Smooth muscle cell (in vitro differentiated cells): ENCODE results near the gene DPYSL4. TPM values are rescaled to one million over a fixed set of nuclear protein-coding genes. Genes with fewer than 3 reads are reported as not detected.

Experiments used
- DNase-seq: peaks from one replicate; lab custom pipeline; 2025; ENCODE audit not compliant: unreplicated experiment; lab: John Stamatoyannopoulos, UW
- H2AFZ ChIP-seq: fragments of 200-600 bp; sonication (generic); 2 replicates; pipeline ENCODE4 v1.6.0; 2016; ENCODE audit warnings: antibody characterized with exemption, low read depth, mild to moderate bottlenecking
- H3F3A ChIP-seq: fragments of 200-600 bp; sonication (generic); 2 replicates; pipeline ENCODE4 v1.6.0; 2017; ENCODE audit warnings: antibody characterized with exemption, low read depth
- H3K27ac ChIP-seq: fragments of 200-600 bp; sonication (generic); 2 replicates; pipeline ENCODE4 v1.5.1; 2016; ENCODE audit warnings: low read depth, mild to moderate bottlenecking
- H3K27me3 ChIP-seq: fragments of 200-600 bp; sonication (generic); 2 replicates; pipeline ENCODE4 v1.6.1; 2016; ENCODE audit warnings: low read depth, mild to moderate bottlenecking
- H3K36me3 ChIP-seq: fragments of 200-600 bp; sonication (generic); 2 replicates; pipeline ENCODE4 v1.5.1; 2016; ENCODE audit warnings: low read depth
- H3K4me1 ChIP-seq: fragments of 200-600 bp; sonication (generic); 2 replicates; pipeline ENCODE4 v1.5.1; 2016; ENCODE audit warnings: low read depth
- H3K4me2 ChIP-seq: fragments of 200-600 bp; sonication (generic); 2 replicates; pipeline ENCODE4 v1.6.0; 2016; ENCODE audit warnings: mild to moderate bottlenecking
- H3K4me3 ChIP-seq: fragments of 200-600 bp; sonication (generic); 2 replicates; pipeline ENCODE4 v1.5.1; 2016; ENCODE audit warnings: mild to moderate bottlenecking
- H3K79me2 ChIP-seq: fragments of 200-600 bp; sonication (generic); 2 replicates; pipeline ENCODE4 v1.6.0; 2016; ENCODE audit warnings: low read depth, mild to moderate bottlenecking
- H3K9ac ChIP-seq: fragments of 200-600 bp; sonication (generic); 2 replicates; pipeline ENCODE4 v1.6.0; 2016; ENCODE audit warnings: low read depth
- H3K9me3 ChIP-seq: fragments of 200-600 bp; sonication (generic); replicated peaks from 2 replicates; pipeline ENCODE4 v1.5.1; 2016; ENCODE audit warnings: low read depth
- H4K20me1 ChIP-seq: fragments of 200-600 bp; sonication (generic); 2 replicates; pipeline ENCODE4 v1.6.0; 2016; ENCODE audit warnings: low read depth
- WGBS: methylation state at CpG from one replicate; pipeline ENCODE4 v1.1.7; 2016; ENCODE audit warnings: low lambda C conversion rate; 5-methylcytosine and 5-hydroxymethylcytosine counted together
- polyA plus RNA-seq: library from polyadenylated mRNA; unstranded; fragments of >200 nt; fragmentation: Nextera tagmentation; extraction: Ambion mirVana; gene quantifications from 2 replicates; pipeline ENCODE4 v1.2.1, GENCODE V29; 2016
- total RNA-seq: library from RNA; depleted of rRNA; stranded (reverse); fragments of >200 nt; gene quantifications from 2 replicates; pipeline ENCODE4 v1.2.3, GENCODE V29; 2014
- TF ChIP-seq, protein P1 (sequence below): fragments of 200-600 bp; sonication (generic); IDR thresholded peaks from 2 replicates; pipeline ENCODE4 v1.5.1; 2017; ENCODE audit warnings: borderline replicate concordance, mild to moderate bottlenecking, antibody characterized with exemption; ENCODE audit not compliant: insufficient read depth, poor library complexity, severe bottlenecking

Gene DPYSL4
- total and polyA plus RNA-seq, 2 experiments from 2014 or later, result 6.0 to 7.4 TPM

DNA sequence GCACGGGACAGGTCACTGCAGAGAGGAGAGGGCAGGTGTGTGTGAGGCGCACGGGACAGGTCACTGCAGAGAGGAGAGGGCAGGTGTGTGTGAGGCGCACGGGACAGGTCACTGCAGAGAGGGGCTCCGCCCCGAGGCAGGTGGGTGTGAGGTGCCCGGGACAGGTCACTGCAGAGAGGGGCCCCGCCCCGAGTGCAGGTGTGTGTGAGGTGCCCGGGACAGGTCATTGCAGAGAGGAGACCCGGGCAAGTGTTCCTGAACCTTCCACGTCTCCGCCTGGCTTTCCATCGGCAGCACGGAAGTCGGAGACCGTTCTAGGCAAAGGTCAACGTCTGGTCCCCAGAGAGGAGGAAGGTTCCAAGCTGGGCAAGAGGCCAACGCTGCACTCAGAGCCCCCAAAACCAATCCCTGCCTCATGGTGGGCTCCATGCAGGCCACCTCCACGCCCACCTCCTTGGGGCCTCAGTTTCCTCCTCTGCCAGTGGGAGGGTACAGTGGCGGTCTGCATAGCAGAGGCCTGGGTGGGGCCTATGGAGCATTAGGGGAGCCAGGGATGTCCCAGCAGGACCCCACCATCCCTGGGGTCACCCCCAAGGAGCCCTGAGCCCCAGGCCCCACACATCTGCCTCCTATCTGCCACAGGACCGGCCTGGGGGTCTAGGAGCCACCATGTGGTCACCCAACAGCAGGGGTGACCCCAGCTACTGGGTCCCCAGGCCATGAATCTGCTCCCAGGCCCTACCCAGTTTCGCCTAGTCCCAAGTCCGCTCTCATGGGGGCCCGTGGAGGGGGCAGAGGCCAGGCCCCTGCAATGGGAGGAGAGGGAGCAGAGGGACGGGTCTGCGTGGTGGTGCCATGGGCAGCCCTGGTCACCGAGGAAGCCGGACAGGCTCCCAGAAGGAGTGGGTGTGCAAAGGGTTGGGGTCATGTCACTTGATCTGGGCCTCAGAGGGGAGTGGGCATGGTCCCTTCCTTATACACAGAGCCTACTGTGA lies 64.0 kb downstream of the DPYSL4 start:
- H3K27ac ChIP-seq, result no peak overlapping the region
- H3K27me3 ChIP-seq, result no peaks in the 10 kb centered on the region
- H3K9me3 ChIP-seq, result no peaks in the 10 kb centered on the region
- no peaks in the 10 kb centered on the region for H4K20me1 ChIP-seq
- no peaks in the 10 kb centered on the region for H3F3A ChIP-seq
- H3K4me3 ChIP-seq, result no peak overlapping the region
- H3K9ac ChIP-seq, result no peak overlapping the region
- H3K79me2 ChIP-seq, result no peaks in the 10 kb centered on the region
- no peaks in the 10 kb centered on the region for H3K36me3 ChIP-seq
- H2AFZ ChIP-seq, result no peak overlapping the region
- DNase-seq, result no peak
- H3K4me2 ChIP-seq, result no peak overlapping the region
- 97% methylated on average over 26 of the region's 30 CpGs for WGBS
- H3K4me1 ChIP-seq, result peaks cover 5% of the 10 kb centered on the region
- TF ChIP-seq, protein P1, sequence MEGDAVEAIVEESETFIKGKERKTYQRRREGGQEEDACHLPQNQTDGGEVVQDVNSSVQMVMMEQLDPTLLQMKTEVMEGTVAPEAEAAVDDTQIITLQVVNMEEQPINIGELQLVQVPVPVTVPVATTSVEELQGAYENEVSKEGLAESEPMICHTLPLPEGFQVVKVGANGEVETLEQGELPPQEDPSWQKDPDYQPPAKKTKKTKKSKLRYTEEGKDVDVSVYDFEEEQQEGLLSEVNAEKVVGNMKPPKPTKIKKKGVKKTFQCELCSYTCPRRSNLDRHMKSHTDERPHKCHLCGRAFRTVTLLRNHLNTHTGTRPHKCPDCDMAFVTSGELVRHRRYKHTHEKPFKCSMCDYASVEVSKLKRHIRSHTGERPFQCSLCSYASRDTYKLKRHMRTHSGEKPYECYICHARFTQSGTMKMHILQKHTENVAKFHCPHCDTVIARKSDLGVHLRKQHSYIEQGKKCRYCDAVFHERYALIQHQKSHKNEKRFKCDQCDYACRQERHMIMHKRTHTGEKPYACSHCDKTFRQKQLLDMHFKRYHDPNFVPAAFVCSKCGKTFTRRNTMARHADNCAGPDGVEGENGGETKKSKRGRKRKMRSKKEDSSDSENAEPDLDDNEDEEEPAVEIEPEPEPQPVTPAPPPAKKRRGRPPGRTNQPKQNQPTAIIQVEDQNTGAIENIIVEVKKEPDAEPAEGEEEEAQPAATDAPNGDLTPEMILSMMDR, result no peak

DNA sequence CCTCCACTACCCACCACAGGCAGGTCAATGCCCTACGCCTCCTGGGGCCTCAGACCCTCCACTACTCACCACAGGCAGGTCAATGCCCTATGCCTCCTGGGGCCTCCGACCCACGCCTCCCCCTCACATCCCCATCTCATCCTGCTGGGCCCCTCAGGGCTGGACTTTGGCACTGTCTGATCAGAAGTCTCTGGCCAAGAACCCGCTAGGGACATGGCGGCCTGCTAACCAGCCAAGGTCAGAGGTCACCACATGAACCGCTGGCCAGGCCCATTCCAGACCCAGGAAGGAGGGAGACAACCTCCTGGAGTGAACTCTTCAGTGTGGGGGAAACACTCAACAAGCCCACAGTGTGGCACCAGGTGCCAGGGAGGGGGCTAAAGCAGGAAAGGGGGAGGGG lies 65.2 kb downstream of the DPYSL4 start:
- no peak overlapping the region for H3K9ac ChIP-seq
- TF ChIP-seq, protein P1, result no peak
- no peaks in the 10 kb centered on the region for H3K27me3 ChIP-seq
- H3K9me3 ChIP-seq, result no peaks in the 10 kb centered on the region
- no peak overlapping the region for H3K27ac ChIP-seq
- H4K20me1 ChIP-seq, result no peaks in the 10 kb centered on the region
- peaks cover 4% of the 10 kb centered on the region for H3K4me1 ChIP-seq
- H3K4me2 ChIP-seq, result no peak overlapping the region
- no peaks in the 10 kb centered on the region for H3K79me2 ChIP-seq
- H2AFZ ChIP-seq, result no peak overlapping the region
- H3K4me3 ChIP-seq, result no peak overlapping the region
- H3F3A ChIP-seq, result no peaks in the 10 kb centered on the region
- no peaks in the 10 kb centered on the region for H3K36me3 ChIP-seq
- 95% methylated on average over 6 of the region's 6 CpGs for whole genome bisulfite sequencing
- no peak for DNase-seq

DNA sequence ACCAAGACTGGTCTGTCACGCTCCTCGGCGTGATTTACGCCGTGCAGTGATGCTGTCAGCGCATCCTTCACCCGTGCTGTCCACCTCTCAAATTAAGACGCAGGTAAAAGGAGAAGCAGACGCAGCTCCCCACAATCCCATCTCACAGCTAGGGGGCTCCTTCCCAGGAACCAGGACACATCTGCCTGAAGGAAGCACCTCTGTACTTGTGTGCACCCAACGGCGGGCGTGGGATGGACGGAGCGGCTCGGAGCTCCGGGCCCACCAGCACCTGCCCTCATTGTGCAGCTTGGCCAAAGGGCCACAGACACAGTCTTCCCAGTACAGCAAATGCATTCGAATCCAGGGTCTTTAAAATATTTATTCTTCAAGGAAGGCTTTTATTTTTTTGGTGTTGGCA lies 65.7 kb downstream of the DPYSL4 start:
- Histone ChIP-seq H2AFZ (no peak overlapping the region), H3K4me1 (peaks cover 4% of the 10 kb centered on the region), H3F3A (no peaks in the 10 kb centered on the region), H3K4me3 (no peak overlapping the region), H3K79me2 (no peaks in the 10 kb centered on the region), H4K20me1 (no peaks in the 10 kb centered on the region), H3K4me2 (no peak overlapping the region), H3K9me3 (no peaks in the 10 kb centered on the region), H3K36me3 (no peaks in the 10 kb centered on the region), H3K27ac (no peak overlapping the region), H3K27me3 (no peaks in the 10 kb centered on the region), H3K9ac (no peak overlapping the region)
- WGBS, result 93% methylated on average over 17 of the region's 17 CpGs
- no peak for DNase-seq
- TF ChIP-seq, protein P1, result no peak
